Neuron (in vitro differentiated cells): Measurements from ENCODE around the gene CAB39L.

Source experiments
- H2AFZ ChIP-seq: one replicate; pipeline ENCODE4 v1.6.1; 2013; ENCODE audit warnings: low read depth, mild to moderate bottlenecking, inconsistent platforms, low read length, moderate library complexity
- H3K27me3 ChIP-seq: one replicate; pipeline ENCODE4 v1.6.1; 2013; ENCODE audit warnings: low read length; ENCODE audit not compliant: insufficient read depth
- H3K36me3 ChIP-seq: one replicate; pipeline ENCODE4 v1.6.1; 2013; ENCODE audit warnings: low read length; ENCODE audit not compliant: insufficient read depth
- H3K4me1 ChIP-seq: one replicate; pipeline ENCODE4 v1.6.1; 2013; ENCODE audit warnings: low read length; ENCODE audit not compliant: insufficient read depth
- H3K4me3 ChIP-seq: 2 replicates; pipeline ENCODE4 v1.5.1; 2013; ENCODE audit warnings: mild to moderate bottlenecking, low read length, moderate library complexity
- H3K9me3 ChIP-seq: one replicate; pipeline ENCODE4 v1.6.1; 2013; ENCODE audit warnings: low read length

CAB39L gene

GRCh38 chr13:49292742-49293486 lies 150.9 kb downstream of the CAB39L start:
- no peak overlapping the region for H3K4me3 ChIP-seq
- no peak overlapping the region for H2AFZ ChIP-seq

DNA sequence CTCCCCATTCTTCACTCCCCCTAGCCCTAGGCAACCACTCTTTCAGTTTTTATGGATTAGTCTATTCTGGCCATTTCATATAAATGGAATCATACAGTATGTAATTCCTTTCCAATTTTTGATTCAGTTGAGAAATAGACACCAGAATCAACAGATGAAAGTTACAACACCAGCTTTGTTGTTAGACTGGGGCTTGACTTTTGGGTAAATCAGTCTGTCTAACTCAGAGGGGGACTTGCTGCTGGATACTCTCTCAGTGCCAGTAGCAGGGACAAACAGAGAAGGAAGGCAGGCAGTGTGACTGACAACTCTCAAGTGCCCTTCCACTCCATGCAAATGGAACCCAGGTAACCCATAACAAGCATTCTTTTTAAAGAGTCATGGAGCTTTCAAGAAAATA lies 155.4 kb downstream of the CAB39L start:
- Histone ChIP-seq H3K9me3 (no peaks in the 10 kb centered on the region), H3K36me3 (no peaks in the 10 kb centered on the region), H3K27me3 (no peaks in the 10 kb centered on the region), H3K4me3 (no peak overlapping the region), H2AFZ (no peak overlapping the region), H3K4me1 (no peaks in the 10 kb centered on the region)

More at GRCh38 chr13:49292742-49293486, 150.9 kb downstream of the CAB39L start:
- Histone ChIP-seq H3K36me3 (no peaks in the 10 kb centered on the region), H3K9me3 (no peaks in the 10 kb centered on the region), H3K27me3 (no peaks in the 10 kb centered on the region), H3K4me1 (no peaks in the 10 kb centered on the region)

- H3K27me3 ChIP-seq, result no peaks in the 10 kb centered on the region
- no peaks in the 10 kb centered on the region for H3K9me3 ChIP-seq
- no peak overlapping the region for H2AFZ ChIP-seq
- H3K4me3 ChIP-seq, result no peak overlapping the region
- H3K36me3 ChIP-seq, result no peaks in the 10 kb centered on the region
- no peaks in the 10 kb centered on the region for H3K4me1 ChIP-seq
Observed at GRCh38 chr13:49287995-49288394, 155.9 kb downstream of the CAB39L start.

DNA sequence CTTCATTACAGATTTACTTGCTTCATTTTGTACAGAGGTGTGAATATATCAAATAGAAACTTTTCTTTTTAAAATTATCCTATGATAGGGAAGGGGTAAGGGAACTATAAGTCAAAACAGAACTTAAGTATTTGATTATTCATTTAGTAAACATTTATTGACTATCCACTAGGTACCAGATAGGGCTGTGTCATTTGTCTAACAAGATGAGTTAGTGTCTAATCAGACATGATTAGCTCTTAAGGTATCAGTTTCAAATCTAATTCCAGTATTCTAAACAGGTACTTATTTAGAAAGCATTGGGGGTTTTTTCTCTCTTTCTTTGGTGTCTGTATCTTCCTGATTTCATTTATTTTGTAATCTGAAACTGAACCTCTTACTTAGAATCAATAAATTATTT lies 164.0 kb downstream of the CAB39L start:
- Histone ChIP-seq H2AFZ (no peak overlapping the region), H3K36me3 (no peaks in the 10 kb centered on the region), H3K4me1 (no peaks in the 10 kb centered on the region), H3K9me3 (no peaks in the 10 kb centered on the region), H3K4me3 (no peak overlapping the region), H3K27me3 (no peaks in the 10 kb centered on the region)

DNA sequence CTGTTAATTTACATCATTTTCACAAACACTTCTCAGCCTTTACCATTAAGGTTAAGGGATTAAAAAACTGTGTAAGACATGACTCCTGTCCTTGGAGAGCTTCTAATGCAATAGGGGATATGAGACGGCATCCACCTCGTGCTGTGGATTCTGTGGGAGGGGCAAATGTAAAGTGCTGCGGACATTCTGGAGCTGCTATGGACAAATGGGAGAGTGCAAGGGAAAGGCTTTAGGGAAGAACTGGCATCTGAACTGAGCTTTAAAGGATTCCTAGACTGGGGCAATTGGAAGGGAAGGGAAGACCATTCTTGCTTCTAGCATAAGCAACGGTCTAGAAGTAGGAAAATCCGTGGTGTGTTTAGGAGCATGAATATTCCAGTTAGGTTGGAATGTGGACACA lies 164.8 kb downstream of the CAB39L start:
- H3K27me3 ChIP-seq, result no peaks in the 10 kb centered on the region
- H3K4me1 ChIP-seq, result no peaks in the 10 kb centered on the region
- no peaks in the 10 kb centered on the region for H3K9me3 ChIP-seq
- H3K4me3 ChIP-seq, result no peak overlapping the region
- H3K36me3 ChIP-seq, result no peaks in the 10 kb centered on the region
- H2AFZ ChIP-seq, result no peak overlapping the region

GRCh38 chr13:49278211-49278610 lies 165.7 kb downstream of the CAB39L start:
- Histone ChIP-seq H3K9me3 (no peaks in the 10 kb centered on the region), H3K4me1 (no peaks in the 10 kb centered on the region), H3K27me3 (no peaks in the 10 kb centered on the region), H2AFZ (no peak overlapping the region), H3K36me3 (no peaks in the 10 kb centered on the region), H3K4me3 (no peak overlapping the region)

DNA sequence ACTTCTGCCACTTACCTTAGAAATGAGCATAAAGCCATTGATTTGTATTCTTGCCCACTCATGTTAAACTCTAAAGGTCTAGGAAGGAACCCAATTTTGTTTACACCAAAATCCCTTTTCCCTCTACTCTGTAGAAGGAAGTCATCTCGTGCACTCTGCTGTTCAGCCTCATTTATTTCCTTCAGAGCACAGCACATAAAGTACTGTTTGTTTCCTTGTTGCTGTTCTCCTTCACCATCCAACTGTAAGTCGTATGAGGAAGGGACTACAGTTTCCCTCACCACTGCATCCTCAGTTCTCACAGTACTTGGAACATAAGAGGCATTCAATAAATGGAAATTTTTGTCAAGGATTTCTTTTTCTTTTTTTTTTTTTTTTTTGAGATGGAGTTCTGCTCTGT lies 171.6 kb downstream of the CAB39L start:
- Histone ChIP-seq H3K4me1 (no peaks in the 10 kb centered on the region), H3K27me3 (no peaks in the 10 kb centered on the region), H3K4me3 (no peak overlapping the region), H2AFZ (no peak overlapping the region), H3K36me3 (no peaks in the 10 kb centered on the region), H3K9me3 (no peaks in the 10 kb centered on the region)

GRCh38 chr13:49271264-49271663 lies 172.6 kb downstream of the CAB39L start:
- no peaks in the 10 kb centered on the region for H3K36me3 ChIP-seq
- H2AFZ ChIP-seq, result no peak overlapping the region
- no peak overlapping the region for H3K4me3 ChIP-seq
- H3K4me1 ChIP-seq, result no peaks in the 10 kb centered on the region
- no peaks in the 10 kb centered on the region for H3K27me3 ChIP-seq
- H3K9me3 ChIP-seq, result no peaks in the 10 kb centered on the region

- H3K27me3 ChIP-seq, result no peaks in the 10 kb centered on the region
- no peaks in the 10 kb centered on the region for H3K9me3 ChIP-seq
- H3K36me3 ChIP-seq, result peaks cover 5% of the 10 kb centered on the region
- H2AFZ ChIP-seq, result no peak overlapping the region
- H3K4me3 ChIP-seq, result no peak overlapping the region
- no peaks in the 10 kb centered on the region for H3K4me1 ChIP-seq
Observed at GRCh38 chr13:49265822-49266221, 178.0 kb downstream of the CAB39L start.

DNA sequence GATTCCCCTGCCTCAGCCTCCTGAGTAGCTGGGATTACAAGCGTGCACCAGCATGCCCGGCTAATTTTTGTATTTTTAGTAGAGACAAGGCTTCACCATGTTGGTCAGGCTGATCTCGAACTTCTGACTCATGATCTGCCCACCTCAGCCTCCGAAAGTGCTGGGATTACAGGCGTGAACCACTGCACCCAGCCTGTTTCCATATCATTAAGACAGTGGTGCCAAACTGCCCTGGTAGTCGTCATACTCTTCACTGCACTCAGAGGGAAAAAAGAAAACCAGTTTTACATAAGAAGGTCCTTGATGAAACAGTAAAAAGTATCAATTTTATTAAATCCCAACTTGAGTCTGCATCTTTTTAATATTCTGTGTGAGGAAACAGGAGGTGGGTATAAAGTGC lies 181.2 kb downstream of the CAB39L start:
- Histone ChIP-seq H3K27me3 (no peaks in the 10 kb centered on the region), H3K9me3 (no peaks in the 10 kb centered on the region), H3K36me3 (peaks cover 17% of the 10 kb centered on the region), H3K4me3 (no peak overlapping the region), H3K4me1 (no peaks in the 10 kb centered on the region), H2AFZ (no peak overlapping the region)

DNA sequence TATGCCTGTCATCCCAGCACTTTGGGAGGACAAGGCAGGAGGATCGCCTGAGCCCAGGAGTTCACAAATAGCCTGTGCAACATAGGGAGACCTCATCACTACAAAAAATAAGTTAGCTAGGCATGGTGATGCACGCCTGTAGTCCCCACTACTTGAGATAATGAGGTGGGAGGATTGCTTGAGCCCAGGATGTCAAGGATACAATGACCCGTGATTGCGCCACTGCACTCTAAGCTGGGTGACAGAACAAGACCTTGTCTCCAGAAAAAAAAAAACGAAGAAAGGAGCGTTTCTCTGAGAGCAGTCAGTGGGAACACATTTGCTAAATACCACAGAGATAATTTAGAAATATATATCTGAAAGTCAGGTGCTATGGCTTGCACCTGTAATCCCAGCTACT lies 184.3 kb downstream of the CAB39L start:
- H3K4me3 ChIP-seq, result no peak overlapping the region
- peaks cover 29% of the 10 kb centered on the region for H3K36me3 ChIP-seq
- H3K4me1 ChIP-seq, result no peaks in the 10 kb centered on the region
- H3K9me3 ChIP-seq, result no peaks in the 10 kb centered on the region
- no peak overlapping the region for H2AFZ ChIP-seq
- no peaks in the 10 kb centered on the region for H3K27me3 ChIP-seq
